Gastroesophageal sphincter (tissue), 3 donors: Measurements from ENCODE around the gene NT5DC1.

Experiments
- EP300 ChIP-seq: sonication (generic); formaldehyde crosslinking; IDR thresholded peaks from one replicate; pipeline ENCODE4 v1.6.1; 2017; ENCODE audit warnings: antibody characterized with exemption, mild to moderate bottlenecking
- POLR2A ChIP-seq, 2 donors: fragments of 450-650 bp; IDR thresholded peaks; one replicate each; pipeline ENCODE4 v1.6.1; 2017; ENCODE audit warnings: antibody characterized with exemption in 2 of 2, mild to moderate bottlenecking in 2 of 2, moderate library complexity in 1 of 2
- POLR2AphosphoS5 ChIP-seq: sonication (generic); formaldehyde crosslinking; IDR thresholded peaks from one replicate; pipeline ENCODE4 v1.6.1; 2017; ENCODE audit warnings: antibody characterized with exemption
- TF ChIP-seq, protein P1 (sequence below), 4 experiments: fragments of 200-600 bp in 2 of 4; fragments of 450-650 bp in 2 of 4; sonication (generic) in 1 of 4; IDR thresholded peaks; one replicate each; pipeline ENCODE4 v1.5.1; 2017 to 2019; ENCODE audit warnings: antibody characterized with exemption in 4 of 4, mild to moderate bottlenecking in 2 of 4, moderate library complexity in 2 of 4

DNA sequence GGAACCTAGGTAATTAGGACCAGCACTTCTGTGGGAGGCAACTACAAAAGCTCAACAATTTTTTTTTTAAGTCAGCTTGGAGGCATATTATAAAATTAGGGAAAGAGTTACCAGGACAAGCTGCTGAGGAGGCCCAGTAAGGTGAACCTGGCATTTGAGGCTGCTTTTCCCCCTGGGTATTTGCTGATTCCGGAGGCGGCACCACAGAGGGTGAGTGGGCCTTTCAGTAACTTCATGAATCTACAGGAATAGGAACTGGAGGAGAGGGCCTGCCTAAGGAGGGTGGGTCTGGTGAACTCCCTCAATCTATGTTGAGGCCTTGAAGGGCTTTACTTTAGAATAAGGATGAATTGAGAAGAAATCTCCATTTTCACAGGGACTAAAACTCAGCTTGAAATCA is 138.6 kb downstream of the NT5DC1 start:
- TF ChIP-seq POLR2A (IDR thresholded peaks at IDR 0.05): no peak
- TF ChIP-seq, protein P1, sequence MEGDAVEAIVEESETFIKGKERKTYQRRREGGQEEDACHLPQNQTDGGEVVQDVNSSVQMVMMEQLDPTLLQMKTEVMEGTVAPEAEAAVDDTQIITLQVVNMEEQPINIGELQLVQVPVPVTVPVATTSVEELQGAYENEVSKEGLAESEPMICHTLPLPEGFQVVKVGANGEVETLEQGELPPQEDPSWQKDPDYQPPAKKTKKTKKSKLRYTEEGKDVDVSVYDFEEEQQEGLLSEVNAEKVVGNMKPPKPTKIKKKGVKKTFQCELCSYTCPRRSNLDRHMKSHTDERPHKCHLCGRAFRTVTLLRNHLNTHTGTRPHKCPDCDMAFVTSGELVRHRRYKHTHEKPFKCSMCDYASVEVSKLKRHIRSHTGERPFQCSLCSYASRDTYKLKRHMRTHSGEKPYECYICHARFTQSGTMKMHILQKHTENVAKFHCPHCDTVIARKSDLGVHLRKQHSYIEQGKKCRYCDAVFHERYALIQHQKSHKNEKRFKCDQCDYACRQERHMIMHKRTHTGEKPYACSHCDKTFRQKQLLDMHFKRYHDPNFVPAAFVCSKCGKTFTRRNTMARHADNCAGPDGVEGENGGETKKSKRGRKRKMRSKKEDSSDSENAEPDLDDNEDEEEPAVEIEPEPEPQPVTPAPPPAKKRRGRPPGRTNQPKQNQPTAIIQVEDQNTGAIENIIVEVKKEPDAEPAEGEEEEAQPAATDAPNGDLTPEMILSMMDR (IDR thresholded peaks at IDR 0.05): no peak
- no peak for TF ChIP-seq EP300
- no peak for TF ChIP-seq POLR2AphosphoS5
